T-cell (primary cell): ENCODE data around the gene EXTL1. TPM values are rescaled to one million over a fixed set of nuclear protein-coding genes. Genes with fewer than 3 reads are reported as not detected.

Source experiments
- ATAC-seq, 4 experiments: fragments of 200-7000 bp in 3 of 4; fragments of 150-1000 bp in 1 of 4; cut with Tn5 transposase; replicated peaks in 1 of 4; 1 replicate in 3 of 4; 2 replicates in 1 of 4; pipeline ENCODE4 v1.10.0; 2021; ENCODE audit warnings: moderate library complexity in 3 of 4, mild to moderate bottlenecking in 2 of 4, moderate number of reproducible peaks in 1 of 4
- CTCF ChIA-PET, 2 donors: fragments of 300-600 bp; sonication (Branson Sonifier 250); formaldehyde crosslinking; loops; one replicate each; lab custom pipeline; 2022; ENCODE audit warnings: antibody characterized with exemption in 2 of 2; lab: Charles Lee
- POLR2A ChIA-PET, 2 donors: fragments of 300-600 bp; sonication (Branson Sonifier 250); formaldehyde crosslinking; loops; one replicate each; lab custom pipeline; 2022; ENCODE audit warnings: antibody characterized with exemption in 2 of 2; lab: Charles Lee
- DNase-seq, 35 experiments: peaks; one replicate each; pipeline versions ENCODE4 v3.0.0 to v3.0.0-alpha.2; 2013 to 2023
- H3K27ac ChIP-seq: one replicate; pipeline ENCODE4 v1.5.1; 2013; ENCODE audit warnings: low read length
- H3K27me3 ChIP-seq, 2 experiments: replicated peaks in 1 of 2; 1 replicate in 1 of 2; 2 replicates in 1 of 2; pipeline versions ENCODE4 v1.6.1 to v1.7.0; 2013; ENCODE audit warnings: low read length in 1 of 2, mixed read lengths in 1 of 2; ENCODE audit not compliant: control insufficient read depth in 2 of 2, insufficient read depth in 2 of 2; ENCODE audit errors: extremely low read depth in 1 of 2
- H3K36me3 ChIP-seq, 2 donors: 1 replicate in 1 of 2; 2 replicates in 1 of 2; pipeline versions ENCODE4 v1.6.1 to v1.7.0; 2013; ENCODE audit warnings: low read length in 1 of 2; ENCODE audit not compliant: control insufficient read depth in 2 of 2, insufficient read depth in 1 of 2; ENCODE audit errors: extremely low read depth in 1 of 2
- H3K4me1 ChIP-seq, 2 experiments: 1 replicate in 1 of 2; 2 replicates in 1 of 2; pipeline versions ENCODE4 v1.6.1 to v1.7.0; 2013; ENCODE audit warnings: low read length in 2 of 2, mixed read lengths in 1 of 2; ENCODE audit not compliant: insufficient read depth in 2 of 2, control insufficient read depth in 1 of 2; ENCODE audit errors: extremely low read depth in 1 of 2
- H3K4me3 ChIP-seq, 2 donors: 1 replicate in 1 of 2; 2 replicates in 1 of 2; pipeline versions ENCODE4 v1.5.1 to v1.7.0; 2013; ENCODE audit warnings: mild to moderate bottlenecking in 2 of 2, low read length in 1 of 2, moderate library complexity in 1 of 2; ENCODE audit not compliant: control insufficient read depth in 1 of 2; ENCODE audit errors: extremely low read depth in 1 of 2
- H3K9me3 ChIP-seq: 2 replicates; pipeline ENCODE4 v1.7.0; 2013
- H3K27ac Mint-ChIP-seq, 2 donors: one replicate each; pipeline ENCODE4 v1.8.0; 2020 to 2021; ENCODE audit warnings: mild to moderate bottlenecking in 2 of 2, mixed read lengths in 2 of 2
- H3K27me3 Mint-ChIP-seq, 2 donors: one replicate each; pipeline ENCODE4 v1.8.0; 2021 to 2022; ENCODE audit warnings: mixed read lengths in 2 of 2
- H3K36me3 Mint-ChIP-seq: one replicate; pipeline ENCODE4 v1.8.0; 2021; ENCODE audit warnings: mixed read lengths
- H3K4me1 Mint-ChIP-seq, 3 donors: one replicate each; pipeline ENCODE4 v1.8.0; 2020 to 2022; ENCODE audit warnings: mixed read lengths in 3 of 3, mild to moderate bottlenecking in 1 of 3
- H3K4me3 Mint-ChIP-seq, 3 donors: one replicate each; pipeline ENCODE4 v1.8.0; 2020 to 2022; ENCODE audit warnings: mild to moderate bottlenecking in 3 of 3, mixed read lengths in 3 of 3, moderate library complexity in 3 of 3
- H3K9me3 Mint-ChIP-seq, 3 donors: one replicate each; pipeline ENCODE4 v1.8.0; 2020 to 2022; ENCODE audit warnings: mixed read lengths in 3 of 3
- WGBS: methylation state at CpG from one replicate; pipeline ENCODE4 v1.1.5; 2013; ENCODE audit warnings: missing lambda C conversion rate; ENCODE audit not compliant: insufficient coverage; 5-methylcytosine and 5-hydroxymethylcytosine counted together
- total RNA-seq, 35 experiments: library from RNA in 6 of 35; stranded (reverse) in 6 of 35; fragments of 120-200 nt in 1 of 35; gene quantifications; one replicate each; pipeline versions ENCODE4 v1.2.1 to v1.2.4 and lab custom pipeline; 2013 to 2026

EXTL1 gene
- total RNA-seq, 5 donors from 2014 or later (not counting 1 experiment from before 2014, with no cell fraction given) = 0.08 to 0.19 (median 0.12) TPM; not detected in 1

DNA sequence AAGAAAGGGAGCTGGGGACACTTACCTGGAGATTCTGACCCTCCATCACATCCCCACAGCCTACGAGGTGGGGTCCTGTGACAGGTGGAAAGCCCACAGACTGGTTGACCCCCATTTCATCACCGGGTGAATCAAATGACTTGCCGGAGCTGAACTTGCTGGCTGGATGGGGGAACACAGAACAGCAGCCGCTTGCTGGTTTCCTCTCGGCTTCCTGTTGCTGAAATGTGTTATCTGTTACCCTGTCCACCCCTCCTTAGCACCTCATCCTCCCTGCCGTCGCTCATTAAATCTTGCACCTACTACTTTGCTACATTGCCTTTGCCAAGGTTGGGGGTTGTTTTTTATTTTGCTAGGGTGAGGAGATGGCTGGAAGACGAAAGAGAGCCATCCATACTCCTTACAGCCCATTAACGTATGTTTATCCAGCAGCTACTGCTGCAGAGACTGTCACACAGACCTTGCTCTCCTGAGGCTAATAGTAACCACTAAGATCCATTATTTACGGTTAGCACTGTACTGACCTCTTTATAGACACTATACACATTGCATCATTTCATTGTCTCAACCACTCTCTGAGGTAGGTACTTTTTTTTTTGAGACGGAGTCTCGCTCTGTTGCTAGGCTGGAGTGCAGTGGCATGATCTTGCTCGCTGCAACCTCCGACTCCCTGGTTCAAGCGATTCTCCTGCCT lies 30.7 kb upstream of the EXTL1 start:
- H3K27ac Mint-ChIP-seq = peak overlapping the region; percentile 92 to 95
- H3K27ac ChIP-seq = peak overlapping the region; percentile 69
- ChIA-PET POLR2A (no interaction called here), CTCF (interaction anchor here in 1 of 2 donors (0.9 to 3.5 kb wide), 4 partner anchors 7 to 100 kb away, joined by 3 to 20 read pairs (median 10); partner anchors contain the start of gene PAFAH2)
- no peaks in the 10 kb centered on the region for H3K27me3 ChIP-seq
- peaks cover 0 to 17% of the 10 kb centered on the region in 2 donors for H3K36me3 ChIP-seq
- ATAC-seq = peak; percentile 93 to 99 (median 96)
- H3K9me3 Mint-ChIP-seq = no peaks in the 10 kb centered on the region
- peak overlapping the region; percentile 58 to 88 for H3K4me3 ChIP-seq
- peak; percentile 20 to 69 (median 48) for DNase-seq
- H3K36me3 Mint-ChIP-seq = peaks cover 19% of the 10 kb centered on the region
- no peaks in the 10 kb centered on the region for H3K9me3 ChIP-seq
- peaks cover 71 to 74% (median 71%) of the 10 kb centered on the region in 3 donors for H3K4me1 Mint-ChIP-seq
- WGBS = 34% methylated on average over 7 of the region's 15 CpGs
- peaks cover 30 to 73% of the 10 kb centered on the region in 2 experiments for H3K4me1 ChIP-seq
- H3K4me3 Mint-ChIP-seq = peak overlapping the region; percentile 79 to 89 (median 88)
- H3K27me3 Mint-ChIP-seq = no peaks in the 10 kb centered on the region

DNA sequence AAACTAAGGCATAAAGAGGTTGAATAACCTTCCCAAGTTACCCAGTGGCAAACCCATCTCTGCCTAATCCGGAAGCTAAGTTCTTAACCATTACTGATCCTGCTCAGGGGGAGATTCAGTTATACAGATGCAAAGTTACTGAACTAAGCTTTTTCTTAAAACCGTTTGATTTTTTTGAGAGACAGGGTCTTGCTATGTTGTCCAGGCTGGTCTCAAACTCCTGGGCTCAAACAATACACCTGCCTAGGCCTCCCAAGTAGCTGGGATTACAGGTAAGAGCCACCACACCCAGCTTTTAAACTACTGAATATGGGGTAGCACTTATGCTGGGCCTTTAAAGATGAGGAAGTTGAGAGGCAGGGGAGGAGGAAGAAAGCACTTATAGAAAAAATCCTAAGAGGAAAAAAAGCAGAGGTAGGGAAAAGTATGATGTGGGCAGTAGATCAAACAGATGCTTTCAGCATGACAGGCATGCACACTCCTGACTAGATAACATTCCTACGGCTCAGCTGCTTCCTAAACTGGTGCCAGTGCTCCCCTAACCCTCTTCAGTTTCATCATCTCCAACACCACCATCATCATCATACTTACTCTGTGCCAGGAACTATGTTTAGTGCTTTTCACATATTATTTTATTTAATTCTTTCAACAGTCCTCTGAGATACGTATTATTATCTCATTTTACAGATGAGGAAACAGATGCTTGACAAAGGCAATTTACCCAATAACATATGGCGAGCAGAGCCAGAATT lies 29.5 kb upstream of the EXTL1 start:
- no peak overlapping the region for H3K4me3 ChIP-seq
- ATAC-seq (no peak), DNase-seq (no peak)
- no peaks in the 10 kb centered on the region for H3K27me3 Mint-ChIP-seq
- H3K4me3 Mint-ChIP-seq = peak overlapping the region in 2 of 3 donors; percentile 2 to 30
- peaks cover 35 to 72% of the 10 kb centered on the region in 2 experiments for H3K4me1 ChIP-seq
- peaks cover 73 to 79% (median 74%) of the 10 kb centered on the region in 3 donors for H3K4me1 Mint-ChIP-seq
- H3K9me3 ChIP-seq = no peaks in the 10 kb centered on the region
- H3K36me3 Mint-ChIP-seq = peaks cover 13% of the 10 kb centered on the region
- CTCF ChIA-PET = interaction anchor here in 1 of 2 donors (0.8 to 2.7 kb wide), 3 partner anchors 87 to 184 kb away, joined by 3 to 15 read pairs (median 4); no protein-coding TSS in a partner anchor
- H3K36me3 ChIP-seq = peaks cover 0 to 9% of the 10 kb centered on the region in 2 donors
- peak overlapping the region; percentile 35 for H3K27ac ChIP-seq
- 100% methylated on average over 1 of the region's 5 CpGs for WGBS
- H3K27me3 ChIP-seq = no peaks in the 10 kb centered on the region
- peak overlapping the region; percentile 31 to 80 for H3K27ac Mint-ChIP-seq
- H3K9me3 Mint-ChIP-seq = no peaks in the 10 kb centered on the region
- POLR2A ChIA-PET = interaction anchor here in 1 of 2 donors (0.5 kb wide), 1 partner anchor 1780 kb away, joined by 4 read pairs; no protein-coding TSS in a partner anchor

DNA sequence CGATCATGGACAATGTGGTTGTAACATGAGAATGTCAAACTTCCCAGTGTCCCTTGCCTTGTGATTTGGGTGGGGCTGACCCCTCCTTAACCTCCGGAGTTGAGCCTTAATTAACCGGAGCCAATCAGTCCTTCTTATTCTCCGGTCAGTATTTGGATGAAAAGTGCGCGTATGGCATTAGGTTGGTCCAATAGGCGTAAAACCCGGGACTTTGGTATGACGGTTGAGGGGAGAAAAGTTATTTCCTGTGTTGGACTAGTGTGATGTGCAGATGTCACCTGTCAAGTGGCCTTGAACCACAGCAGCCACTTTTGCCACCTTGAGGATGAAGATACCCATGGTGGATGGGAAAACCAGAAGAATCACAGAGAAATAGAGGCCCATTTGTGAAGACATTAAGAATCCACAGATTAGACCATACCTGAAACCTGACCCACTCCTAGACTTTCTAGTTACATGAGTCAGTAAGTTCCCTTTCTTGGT lies 28.8 kb upstream of the EXTL1 start:
- Mint-ChIP-seq H3K36me3 (peaks cover 9% of the 10 kb centered on the region), H3K9me3 (no peaks in the 10 kb centered on the region), H3K4me3 (peak overlapping the region in 1 of 3 donors; percentile 7), H3K27ac (peak overlapping the region; percentile 57 to 80), H3K27me3 (no peaks in the 10 kb centered on the region), H3K4me1 (peaks cover 75 to 78% (median 76%) of the 10 kb centered on the region in 3 donors)
- ATAC-seq (no peak), DNase-seq (no peak)
- Histone ChIP-seq H3K36me3 (peaks cover 0 to 4% of the 10 kb centered on the region in 2 donors), H3K9me3 (no peaks in the 10 kb centered on the region), H3K27me3 (no peaks in the 10 kb centered on the region), H3K27ac (no peak overlapping the region), H3K4me1 (peaks cover 37 to 72% of the 10 kb centered on the region in 2 experiments), H3K4me3 (no peak overlapping the region)
- 81% methylated on average over 9 of the region's 9 CpGs for WGBS
- POLR2A ChIA-PET = no interaction called here
- CTCF ChIA-PET = interaction anchor here in 1 of 2 donors (0.8 kb wide), 1 partner anchor 185 kb away, joined by 3 read pairs; no protein-coding TSS in a partner anchor

DNA sequence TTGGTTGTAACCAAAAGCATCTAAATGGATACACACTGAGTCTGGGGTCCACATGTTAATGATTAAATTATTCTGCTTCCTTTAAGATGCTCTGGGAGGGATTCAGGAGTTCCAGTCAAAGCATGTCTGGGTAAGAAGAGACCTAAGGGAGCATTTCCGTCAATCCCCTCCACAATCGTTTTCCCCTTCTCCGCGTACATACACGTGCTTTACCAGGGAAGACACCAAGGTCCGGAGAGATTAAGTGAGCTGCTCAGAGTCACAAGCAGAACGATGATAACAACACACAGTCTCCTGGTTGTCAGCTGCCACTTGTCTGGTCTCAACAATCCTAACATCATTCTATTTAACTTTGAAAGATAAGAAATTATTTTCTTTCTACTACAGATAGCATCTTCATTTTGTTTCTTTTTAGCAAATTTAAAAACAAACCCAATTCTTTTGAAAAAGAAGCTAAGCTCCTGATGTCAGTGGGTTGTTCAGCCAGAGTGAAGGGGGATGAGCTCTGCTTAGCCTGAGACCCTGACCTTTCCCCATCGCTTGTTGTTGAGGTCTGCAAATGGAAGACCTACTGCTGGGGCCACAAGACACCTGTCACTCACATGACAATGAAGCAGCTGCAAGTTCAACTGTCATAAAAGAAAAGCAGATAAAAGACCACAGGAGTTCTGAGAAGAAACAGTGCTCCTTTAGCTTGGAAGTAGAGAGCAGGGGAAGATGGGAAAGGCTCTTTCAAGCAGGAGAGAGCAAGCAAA lies 28.2 kb upstream of the EXTL1 start:
- H3K36me3 ChIP-seq = no peaks in the 10 kb centered on the region
- ChIA-PET CTCF (interaction anchor here in 1 of 2 donors (10.8 kb wide), 1 partner anchor 92 kb away, joined by 311 read pairs; the partner anchor contains the start of gene STMN1), POLR2A (no interaction called here)
- DNase-seq (no peak), ATAC-seq (no peak)
- H3K27ac ChIP-seq = no peak overlapping the region
- H3K27me3 ChIP-seq = no peaks in the 10 kb centered on the region
- Mint-ChIP-seq H3K4me3 (peak overlapping the region in 1 of 3 donors; percentile 7), H3K27me3 (no peaks in the 10 kb centered on the region), H3K9me3 (no peaks in the 10 kb centered on the region), H3K36me3 (peaks cover 6% of the 10 kb centered on the region), H3K4me1 (peaks cover 73 to 75% (median 74%) of the 10 kb centered on the region in 3 donors), H3K27ac (peak overlapping the region; percentile 41 to 80)
- H3K9me3 ChIP-seq = no peaks in the 10 kb centered on the region
- no peak overlapping the region for H3K4me3 ChIP-seq
- WGBS = 80% methylated on average over 1 of the region's 8 CpGs
- H3K4me1 ChIP-seq = peaks cover 35 to 68% of the 10 kb centered on the region in 2 experiments

DNA sequence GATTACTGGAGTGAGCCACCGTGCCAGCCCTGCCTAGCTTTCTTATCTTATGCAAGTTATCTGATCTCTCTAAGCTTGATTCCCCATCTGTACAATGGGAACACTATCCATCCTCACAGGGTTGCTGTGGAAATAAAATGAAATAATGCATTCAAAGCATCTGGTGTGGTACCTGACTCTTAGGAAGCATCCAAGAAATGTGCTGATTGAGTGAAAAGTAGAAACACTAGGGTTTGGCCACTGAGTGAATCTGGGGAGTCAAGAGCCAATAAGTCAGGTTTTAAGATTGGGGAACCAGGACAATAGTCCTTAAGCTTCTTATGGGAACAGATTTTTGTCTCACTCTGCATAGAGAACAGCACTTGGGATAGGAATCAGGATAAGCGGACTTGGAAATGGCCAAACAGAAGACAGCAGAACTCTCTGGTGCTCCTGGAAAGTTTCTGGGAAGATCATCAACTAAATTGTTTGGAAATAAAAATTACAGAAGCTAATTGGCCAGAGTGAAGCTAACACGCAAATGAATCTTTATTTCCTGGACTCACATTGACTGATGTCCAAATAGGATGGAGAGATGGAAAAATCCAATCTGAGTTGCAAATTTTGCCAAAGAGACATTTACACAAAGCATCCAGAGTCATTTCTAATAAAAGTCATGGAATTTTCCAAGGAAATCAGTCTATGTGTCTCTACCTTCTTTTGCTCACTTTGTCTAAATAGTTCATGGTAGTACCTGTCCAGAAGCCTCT lies 27.0 kb upstream of the EXTL1 start:
- peaks cover 63 to 67% (median 65%) of the 10 kb centered on the region in 3 donors for H3K4me1 Mint-ChIP-seq
- H3K9me3 Mint-ChIP-seq = no peaks in the 10 kb centered on the region
- H3K4me3 Mint-ChIP-seq = no peak overlapping the region
- Histone ChIP-seq H3K27ac (no peak overlapping the region), H3K4me3 (no peak overlapping the region), H3K9me3 (no peaks in the 10 kb centered on the region), H3K36me3 (no peaks in the 10 kb centered on the region), H3K4me1 (peaks cover 28 to 61% of the 10 kb centered on the region in 2 experiments), H3K27me3 (no peaks in the 10 kb centered on the region)
- H3K36me3 Mint-ChIP-seq = no peaks in the 10 kb centered on the region
- POLR2A ChIA-PET = no interaction called here
- WGBS = 100% methylated on average over 1 of the region's 3 CpGs
- CTCF ChIA-PET = interaction anchor here (0.5 to 10.8 kb wide), 3 partner anchors 51 to 1167 kb away, joined by 3 to 311 read pairs (median 3); partner anchors contain the start of gene STMN1 (in 1 of the 2)
- no peak for DNase-seq
- peak overlapping the region; percentile 12 to 65 for H3K27ac Mint-ChIP-seq
- no peaks in the 10 kb centered on the region for H3K27me3 Mint-ChIP-seq
- ATAC-seq = no peak
